Activated CD8-positive, alpha-beta T cell treated with anti-CD3 and anti-CD28 coated beads for 36 hours (primary cell): ENCODE data around the gene INSYN1. TPM values are rescaled to one million over a fixed set of nuclear protein-coding genes. Genes with fewer than 3 reads are reported as not detected.

Experiments
- ATAC-seq: fragments of 200-7000 bp; cut with Tn5 transposase; one replicate; pipeline ENCODE4 v1.10.0; 2021; ENCODE audit warnings: mild to moderate bottlenecking, moderate library complexity
- CTCF ChIA-PET: fragments of 350-600 bp; sonication (Branson Sonifier 250); formaldehyde crosslinking; loops from one replicate; lab custom pipeline; 2021; ENCODE audit warnings: antibody characterized with exemption; lab: Charles Lee
- POLR2A ChIA-PET: fragments of 350-600 bp; sonication (Branson Sonifier 250); formaldehyde crosslinking; loops from one replicate; lab custom pipeline; 2021; ENCODE audit warnings: antibody characterized with exemption; lab: Charles Lee
- DNase-seq: peaks from one replicate; pipeline ENCODE4 v3.0.0-alpha.2; 2020
- H3K27ac Mint-ChIP-seq: one replicate; pipeline ENCODE4 v1.8.0; 2021; ENCODE audit warnings: mild to moderate bottlenecking, mixed read lengths
- H3K27me3 Mint-ChIP-seq: one replicate; pipeline ENCODE4 v1.8.0; 2021; ENCODE audit warnings: mixed read lengths
- H3K36me3 Mint-ChIP-seq: one replicate; pipeline ENCODE4 v1.8.0; 2021; ENCODE audit warnings: low read depth, mixed read lengths
- H3K4me1 Mint-ChIP-seq: one replicate; pipeline ENCODE4 v1.8.0; 2021; ENCODE audit warnings: low read depth, mixed read lengths
- H3K4me3 Mint-ChIP-seq: one replicate; pipeline ENCODE4 v1.8.0; 2021; ENCODE audit warnings: mild to moderate bottlenecking, moderate library complexity, mixed read lengths
- H3K9me3 Mint-ChIP-seq: one replicate; pipeline ENCODE4 v1.8.0; 2021; ENCODE audit warnings: mixed read lengths
- CTCF ChIP-seq: fragments of 200-600 bp; IDR thresholded peaks from one replicate; pipeline ENCODE4 v1.8.0; 2022; ENCODE audit warnings: antibody characterized with exemption, mild to moderate bottlenecking
- intact Hi-C: fragments of 100-400 bp; cut with micrococcal nuclease; formaldehyde crosslinking; loops from one replicate; pipeline ENCODE4 v1.10.0; 2022
- total RNA-seq, 2 experiments: library from RNA; stranded (reverse); gene quantifications; one replicate each; pipeline ENCODE4 v1.2.3, GENCODE V29; 2021

INSYN1 gene
- total RNA-seq, 2 experiments from 2014 or later, result not detected

- Mint-ChIP-seq H3K27ac (no peak overlapping the region), H3K4me3 (no peak overlapping the region), H3K4me1 (no peaks in the 10 kb centered on the region), H3K36me3 (no peaks in the 10 kb centered on the region), H3K27me3 (peaks cover 15% of the 10 kb centered on the region), H3K9me3 (no peaks in the 10 kb centered on the region)
- intact Hi-C loops, result no loop called here
- no peak for TF ChIP-seq CTCF
- ATAC-seq (no peak), DNase-seq (no peak)
- ChIA-PET POLR2A (no interaction called here), CTCF (interaction anchor here (0.7 to 1.4 kb wide), 3 partner anchors 18 to 87 kb away, joined by 3 to 4 read pairs (median 3); no protein-coding TSS in a partner anchor)
Measured at GRCh38 chr15:73723191-73723590, 30.0 kb downstream of the INSYN1 start.

- no peak for TF ChIP-seq CTCF
- Mint-ChIP-seq H3K27me3 (peaks cover 15% of the 10 kb centered on the region), H3K4me1 (no peaks in the 10 kb centered on the region), H3K36me3 (no peaks in the 10 kb centered on the region), H3K9me3 (no peaks in the 10 kb centered on the region), H3K4me3 (no peak overlapping the region), H3K27ac (no peak overlapping the region)
- DNase-seq (no peak), ATAC-seq (no peak)
- POLR2A ChIA-PET, result no interaction called here
- intact Hi-C loops, result no loop called here
- CTCF ChIA-PET, result interaction anchor here (0.7 to 1.4 kb wide), 3 partner anchors 17 to 87 kb away, joined by 3 to 4 read pairs (median 3); no protein-coding TSS in a partner anchor
Measured at GRCh38 chr15:73722425-73722824, 30.7 kb downstream of the INSYN1 start.

GRCh38 chr15:73718694-73719093 is 34.5 kb downstream of the INSYN1 start:
- no peaks in the 10 kb centered on the region for H3K9me3 Mint-ChIP-seq
- peaks cover 9% of the 10 kb centered on the region for H3K27me3 Mint-ChIP-seq
- no peak overlapping the region for H3K4me3 Mint-ChIP-seq
- ATAC-seq, result no peak
- no peak for TF ChIP-seq CTCF
- no peaks in the 10 kb centered on the region for H3K36me3 Mint-ChIP-seq
- H3K27ac Mint-ChIP-seq, result no peak overlapping the region
- DNase-seq, result no peak
- H3K4me1 Mint-ChIP-seq, result no peaks in the 10 kb centered on the region
- intact Hi-C loops, result no loop called here
- ChIA-PET CTCF (interaction anchor here (1.3 to 1.4 kb wide), 2 partner anchors 14 kb away, joined by 3 to 4 read pairs; no protein-coding TSS in a partner anchor), POLR2A (no interaction called here)

- ATAC-seq (no peak), DNase-seq (no peak)
- Mint-ChIP-seq H3K9me3 (no peaks in the 10 kb centered on the region), H3K4me1 (no peaks in the 10 kb centered on the region), H3K27me3 (peaks cover 10% of the 10 kb centered on the region), H3K36me3 (no peaks in the 10 kb centered on the region), H3K27ac (no peak overlapping the region), H3K4me3 (no peak overlapping the region)
- intact Hi-C loops, result no loop called here
- ChIA-PET POLR2A (interaction anchor here (0.6 kb wide), 1 partner anchor 468 kb away, joined by 3 read pairs; no protein-coding TSS in a partner anchor), CTCF (interaction anchor here (1.3 to 1.4 kb wide), 3 partner anchors 9 to 15 kb away, joined by 3 to 4 read pairs (median 3); no protein-coding TSS in a partner anchor)
- TF ChIP-seq CTCF, result no peak
Measured at GRCh38 chr15:73717802-73718201, 35.3 kb downstream of the INSYN1 start.

- Mint-ChIP-seq H3K9me3 (no peaks in the 10 kb centered on the region), H3K27me3 (peaks cover 10% of the 10 kb centered on the region), H3K27ac (no peak overlapping the region), H3K36me3 (no peaks in the 10 kb centered on the region), H3K4me3 (no peak overlapping the region), H3K4me1 (no peaks in the 10 kb centered on the region)
- POLR2A ChIA-PET, result no interaction called here
- ATAC-seq (no peak), DNase-seq (no peak)
- CTCF ChIA-PET, result interaction anchor here (1.3 to 1.4 kb wide), 2 partner anchors 10 to 16 kb away, joined by 3 read pairs; no protein-coding TSS in a partner anchor
- intact Hi-C loops, result no loop called here
- no peak for TF ChIP-seq CTCF
Measured at GRCh38 chr15:73717206-73717605, 35.9 kb downstream of the INSYN1 start.
